ENCODE results near the gene FARSA. TPM values are rescaled to one million over a fixed set of nuclear protein-coding genes. Genes with fewer than 3 reads are reported as not detected.

The FARSA gene
- total and polyA plus RNA-seq, 3 experiments from 2014 or later, result 64.5 to 192 (median 188) TPM

GRCh38 chr19:12946731-12947496, 13.4 kb upstream of the FARSA start:
- no peak for DNase-seq
- Mint-ChIP-seq H3K9me3 (peaks cover 0 to 2% (median 0%) of the 10 kb centered on the region in 5 donors), H3K27me3 (peaks cover 0 to 5% of the 10 kb centered on the region in 2 donors), H3K4me1 (peaks cover 31 to 53% (median 34%) of the 10 kb centered on the region in 3 donors), H3K4me3 (peak overlapping the region; percentile 83 to 96 (median 88)), H3K27ac (peak overlapping the region; percentile 90 to 97 (median 92)), H3K36me3 (peaks cover 5 to 86% (median 9%) of the 10 kb centered on the region in 3 donors)
- peaks cover 23% of the 10 kb centered on the region for H3K4me1 ChIP-seq (ENCODE audit: insufficient read depth, low read length)
- H3K27me3 ChIP-seq (ENCODE audit: insufficient read depth, low read length, poor library complexity, severe bottlenecking), result no peaks in the 10 kb centered on the region
- no peaks in the 10 kb centered on the region for H3K9me3 ChIP-seq (ENCODE audit: low read length)
- ChIA-PET CTCF (interaction anchor here (0.9 to 2.6 kb wide), 4 partner anchors 10 to 56 kb away, joined by 4 to 13 read pairs (median 4); partner anchors contain the start of genes GADD45GIP1 and GCDH), POLR2A (interaction anchor here (0.6 to 3.8 kb wide), 7 partner anchors 8 to 225 kb away, joined by 3 to 12 read pairs (median 4); partner anchors contain the start of genes DNASE2 and GADD45GIP1)
- H3K27ac ChIP-seq (ENCODE audit: low read depth, low read length), result peak overlapping the region; percentile 74
- H3K36me3 ChIP-seq (ENCODE audit: insufficient read depth, low read length), result peaks cover 65% of the 10 kb centered on the region
- peak overlapping the region; percentile 73 for H3K4me3 ChIP-seq (ENCODE audit: low read length)

DNA sequence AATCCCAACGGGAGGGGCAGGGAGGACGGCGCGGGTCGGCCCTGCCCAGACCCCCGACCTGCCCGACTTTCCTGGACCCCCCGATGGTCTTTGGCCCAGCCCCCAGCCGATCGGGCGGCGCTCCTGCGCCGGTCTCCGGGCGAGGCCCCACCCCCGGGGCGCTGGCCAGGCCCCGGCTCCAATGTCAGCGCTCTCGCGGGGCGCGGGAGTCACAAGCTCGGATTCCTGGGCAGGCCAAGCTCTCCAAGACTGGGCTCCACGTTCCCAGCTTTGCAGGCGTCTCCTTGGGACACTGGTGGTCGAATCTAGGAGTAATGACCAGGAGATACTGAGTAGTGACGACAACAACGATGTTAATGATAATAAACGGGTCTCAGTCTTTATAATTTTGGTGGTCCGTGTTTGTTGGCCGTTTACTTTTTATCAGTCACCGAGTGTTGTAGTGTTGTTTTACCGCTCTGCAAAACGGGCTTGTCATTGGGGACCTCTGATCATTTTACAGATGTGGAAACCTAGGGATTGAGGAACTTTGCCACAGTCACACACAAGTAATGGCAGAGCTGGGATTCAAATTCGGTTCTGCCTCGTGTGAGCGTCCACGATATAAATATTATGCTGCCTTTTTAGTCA, 12.7 kb upstream of the FARSA start:
- H3K36me3 ChIP-seq (ENCODE audit: insufficient read depth, low read length), result peaks cover 69% of the 10 kb centered on the region
- Mint-ChIP-seq H3K4me1 (peaks cover 31 to 56% (median 34%) of the 10 kb centered on the region in 3 donors), H3K27me3 (peaks cover 0 to 6% of the 10 kb centered on the region in 2 donors), H3K4me3 (peak overlapping the region; percentile 83 to 96 (median 88)), H3K9me3 (peaks cover 0 to 2% (median 0%) of the 10 kb centered on the region in 5 donors), H3K36me3 (peaks cover 5 to 86% (median 9%) of the 10 kb centered on the region in 3 donors), H3K27ac (peak overlapping the region; percentile 90 to 97 (median 92))
- H3K9me3 ChIP-seq (ENCODE audit: low read length), result no peaks in the 10 kb centered on the region
- POLR2A ChIA-PET, result interaction anchor here (0.6 to 3.8 kb wide), 6 partner anchors 9 to 225 kb away, joined by 3 to 12 read pairs (median 4); partner anchors contain the start of genes DNASE2 and GADD45GIP1
- H3K4me3 ChIP-seq (ENCODE audit: low read length), result peak overlapping the region; percentile 73
- H3K27ac ChIP-seq (ENCODE audit: low read depth, low read length), result peak overlapping the region; percentile 74
- peaks cover 25% of the 10 kb centered on the region for H3K4me1 ChIP-seq (ENCODE audit: insufficient read depth, low read length)
- no peaks in the 10 kb centered on the region for H3K27me3 ChIP-seq (ENCODE audit: insufficient read depth, low read length, poor library complexity, severe bottlenecking)
- DNase-seq, result peak in 3 of 5 donors; percentile 28 to 64 (median 42)
- CTCF ChIA-PET, result interaction anchor here (0.9 to 1.3 kb wide), 2 partner anchors 19 to 56 kb away, joined by 4 to 5 read pairs; partner anchors contain the start of gene GCDH

DNA sequence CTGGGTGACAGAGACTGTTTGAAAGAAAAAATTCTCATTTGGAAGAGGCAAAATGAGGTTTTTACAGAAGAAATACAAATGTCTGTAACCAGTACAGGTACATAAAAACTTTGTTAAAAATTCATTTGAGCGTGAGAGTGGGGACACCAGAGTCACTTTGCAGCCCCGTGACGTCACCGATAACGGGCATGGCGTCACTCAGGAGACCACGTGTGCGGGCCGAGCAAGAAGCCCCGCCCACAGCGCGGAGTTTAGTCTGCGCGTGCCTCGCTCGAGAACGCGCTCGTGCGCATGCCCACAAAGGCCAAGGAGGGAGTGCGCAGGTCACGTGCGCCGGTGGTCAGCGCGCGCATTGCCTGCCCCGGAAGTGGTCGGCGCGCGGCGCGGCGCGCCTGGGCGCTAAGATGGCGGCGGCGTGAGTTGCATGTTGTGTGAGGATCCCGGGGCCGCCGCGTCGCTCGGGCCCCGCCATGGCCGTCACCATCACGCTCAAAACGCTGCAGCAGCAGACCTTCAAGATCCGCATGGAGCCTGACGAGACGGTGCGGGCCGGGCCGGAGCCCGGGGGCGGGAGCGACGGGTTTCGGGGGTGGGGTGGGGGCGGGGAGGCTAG, 12.1 kb upstream of the FARSA start, which contains the start of gene RAD23A:
TSS of gene RAD23A (plus strand) at position 384 of the 613 bp plus-strand sequence. CDS start at position 471, 87 bp downstream.
- H3K27me3 Mint-ChIP-seq, result peaks cover 0 to 6% of the 10 kb centered on the region in 2 donors
- peaks cover 34 to 62% (median 38%) of the 10 kb centered on the region in 3 donors for H3K4me1 Mint-ChIP-seq
- H3K27ac Mint-ChIP-seq, result peak within 1 kb of the TSS; percentile 95 to 98 (median 96)
- H3K9me3 Mint-ChIP-seq, result peaks cover 0 to 2% (median 0%) of the 10 kb centered on the region in 5 donors
- ChIA-PET POLR2A (interaction anchor here (0.6 to 3.8 kb wide), 2 partner anchors 11 kb away, joined by 3 to 12 read pairs; partner anchors contain the start of gene GADD45GIP1), CTCF (interaction anchor here (0.9 to 1.3 kb wide), 2 partner anchors 19 to 55 kb away, joined by 4 to 5 read pairs; partner anchors contain the start of gene GCDH)
- H3K36me3 Mint-ChIP-seq, result peaks cover 5 to 86% (median 10%) of the 10 kb centered on the region in 3 donors
- Histone ChIP-seq H3K36me3 (ENCODE audit: insufficient read depth, low read length) (peaks cover 75% of the 10 kb centered on the region), H3K27ac (ENCODE audit: low read depth, low read length) (peak within 1 kb of the TSS; percentile 74), H3K4me3 (ENCODE audit: low read length) (peak within 1 kb of the TSS; percentile 73), H3K4me1 (ENCODE audit: insufficient read depth, low read length) (peaks cover 31% of the 10 kb centered on the region), H3K9me3 (ENCODE audit: low read length) (no peaks in the 10 kb centered on the region), H3K27me3 (ENCODE audit: insufficient read depth, low read length, poor library complexity, severe bottlenecking) (no peaks in the 10 kb centered on the region)
- H3K4me3 Mint-ChIP-seq, result peak within 1 kb of the TSS; percentile 87 to 96 (median 91)
- peak; percentile 98 to 99 (median 98) for DNase-seq

- no peaks in the 10 kb centered on the region for H3K9me3 ChIP-seq (ENCODE audit: low read length)
- H3K4me3 ChIP-seq (ENCODE audit: low read length), result no peak overlapping the region
- H3K4me3 Mint-ChIP-seq, result peak overlapping the region in 2 of 7 donors; percentile 19 to 90
- no peaks in the 10 kb centered on the region for H3K27me3 ChIP-seq (ENCODE audit: insufficient read depth, low read length, poor library complexity, severe bottlenecking)
- H3K4me1 Mint-ChIP-seq, result peaks cover 46 to 70% (median 52%) of the 10 kb centered on the region in 3 donors
- H3K27ac Mint-ChIP-seq, result peak overlapping the region in 6 of 8 donors; percentile 63 to 98 (median 96)
- no peak overlapping the region for H3K27ac ChIP-seq (ENCODE audit: low read depth, low read length)
- peaks cover 0 to 6% of the 10 kb centered on the region in 2 donors for H3K27me3 Mint-ChIP-seq
- peaks cover 0 to 2% (median 0%) of the 10 kb centered on the region in 5 donors for H3K9me3 Mint-ChIP-seq
- no peak for DNase-seq
- peaks cover 14 to 86% (median 19%) of the 10 kb centered on the region in 3 donors for H3K36me3 Mint-ChIP-seq
- POLR2A ChIA-PET, result interaction anchor here (0.6 to 0.9 kb wide), 2 partner anchors 54 to 1566 kb away, joined by 5 to 6 read pairs; partner anchors contain the start of gene GCDH
- H3K36me3 ChIP-seq (ENCODE audit: insufficient read depth, low read length), result peaks cover 78% of the 10 kb centered on the region
- CTCF ChIA-PET, result interaction anchor here (1.0 to 1.4 kb wide), 2 partner anchors 21 to 59 kb away, joined by 4 read pairs; no protein-coding TSS in a partner anchor
- peaks cover 45% of the 10 kb centered on the region for H3K4me1 ChIP-seq (ENCODE audit: insufficient read depth, low read length)
Measured at GRCh38 chr19:12944104-12944674, 10.7 kb upstream of the FARSA start.

DNA sequence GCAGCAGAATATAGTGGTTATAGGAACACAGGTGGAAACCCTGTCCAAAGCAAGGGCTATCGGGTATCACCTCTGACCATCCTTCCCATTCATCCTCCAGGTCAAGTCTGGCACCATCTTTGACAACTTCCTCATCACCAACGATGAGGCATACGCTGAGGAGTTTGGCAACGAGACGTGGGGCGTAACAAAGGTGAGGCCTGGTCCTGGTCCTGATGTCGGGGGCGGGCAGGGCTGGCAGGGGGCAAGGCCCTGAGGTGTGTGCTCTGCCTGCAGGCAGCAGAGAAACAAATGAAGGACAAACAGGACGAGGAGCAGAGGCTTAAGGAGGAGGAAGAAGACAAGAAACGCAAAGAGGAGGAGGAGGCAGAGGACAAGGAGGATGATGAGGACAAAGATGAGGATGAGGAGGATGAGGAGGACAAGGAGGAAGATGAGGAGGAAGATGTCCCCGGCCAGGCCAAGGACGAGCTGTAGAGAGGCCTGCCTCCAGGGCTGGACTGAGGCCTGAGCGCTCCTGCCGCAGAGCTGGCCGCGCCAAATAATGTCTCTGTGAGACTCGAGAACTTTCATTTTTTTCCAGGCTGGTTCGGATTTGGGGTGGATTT, 10.0 kb upstream of the FARSA start:
- H3K4me1 ChIP-seq (ENCODE audit: insufficient read depth, low read length), result peaks cover 46% of the 10 kb centered on the region
- peaks cover 72% of the 10 kb centered on the region for H3K36me3 ChIP-seq (ENCODE audit: insufficient read depth, low read length)
- peaks cover 0 to 6% of the 10 kb centered on the region in 2 donors for H3K27me3 Mint-ChIP-seq
- no peak for DNase-seq
- no peak overlapping the region for H3K27ac ChIP-seq (ENCODE audit: low read depth, low read length)
- CTCF ChIA-PET, result interaction anchor here (0.7 to 1.4 kb wide), 3 partner anchors 22 to 96 kb away, joined by 3 to 4 read pairs (median 4); no protein-coding TSS in a partner anchor
- H3K4me3 Mint-ChIP-seq, result peak overlapping the region in 6 of 7 donors; percentile 13 to 79 (median 36)
- POLR2A ChIA-PET, result interaction anchor here (0.7 kb wide), 1 partner anchor 1435 kb away, joined by 10 read pairs; no protein-coding TSS in a partner anchor
- H3K9me3 ChIP-seq (ENCODE audit: low read length), result no peaks in the 10 kb centered on the region
- peaks cover 0 to 2% (median 0%) of the 10 kb centered on the region in 5 donors for H3K9me3 Mint-ChIP-seq
- H3K27me3 ChIP-seq (ENCODE audit: insufficient read depth, low read length, poor library complexity, severe bottlenecking), result no peaks in the 10 kb centered on the region
- no peak overlapping the region for H3K4me3 ChIP-seq (ENCODE audit: low read length)
- peak overlapping the region in 7 of 8 donors; percentile 60 to 97 (median 83) for H3K27ac Mint-ChIP-seq
- peaks cover 51 to 75% (median 56%) of the 10 kb centered on the region in 3 donors for H3K4me1 Mint-ChIP-seq
- peaks cover 14 to 86% (median 19%) of the 10 kb centered on the region in 3 donors for H3K36me3 Mint-ChIP-seq

- peaks cover 43 to 74% (median 50%) of the 10 kb centered on the region in 3 donors for H3K4me1 Mint-ChIP-seq
- DNase-seq, result no peak
- no peak overlapping the region for H3K4me3 ChIP-seq (ENCODE audit: low read length)
- H3K27me3 ChIP-seq (ENCODE audit: insufficient read depth, low read length, poor library complexity, severe bottlenecking), result no peaks in the 10 kb centered on the region
- ChIA-PET POLR2A (interaction anchor here (0.7 kb wide), 1 partner anchor 51 kb away, joined by 3 read pairs; no protein-coding TSS in a partner anchor), CTCF (no interaction called here)
- H3K4me1 ChIP-seq (ENCODE audit: insufficient read depth, low read length), result peaks cover 50% of the 10 kb centered on the region
- H3K27ac Mint-ChIP-seq, result peak overlapping the region in 7 of 8 donors; percentile 26 to 91 (median 56)
- peak overlapping the region; percentile 12 for H3K27ac ChIP-seq (ENCODE audit: low read depth, low read length)
- H3K36me3 Mint-ChIP-seq, result peaks cover 14 to 71% (median 19%) of the 10 kb centered on the region in 3 donors
- peak overlapping the region in 6 of 7 donors; percentile 23 to 99 (median 74) for H3K4me3 Mint-ChIP-seq
- no peaks in the 10 kb centered on the region for H3K9me3 ChIP-seq (ENCODE audit: low read length)
- H3K27me3 Mint-ChIP-seq, result peaks cover 0 to 7% of the 10 kb centered on the region in 2 donors
- H3K9me3 Mint-ChIP-seq, result peaks cover 0 to 2% (median 0%) of the 10 kb centered on the region in 5 donors
- peaks cover 60% of the 10 kb centered on the region for H3K36me3 ChIP-seq (ENCODE audit: insufficient read depth, low read length)
Measured at GRCh38 chr19:12940897-12941296, 7.4 kb upstream of the FARSA start.

All from CD8-positive, alpha-beta memory T cell (primary cell).